ENCODE results near the gene SLC9A3.

Gene SLC9A3

DNA sequence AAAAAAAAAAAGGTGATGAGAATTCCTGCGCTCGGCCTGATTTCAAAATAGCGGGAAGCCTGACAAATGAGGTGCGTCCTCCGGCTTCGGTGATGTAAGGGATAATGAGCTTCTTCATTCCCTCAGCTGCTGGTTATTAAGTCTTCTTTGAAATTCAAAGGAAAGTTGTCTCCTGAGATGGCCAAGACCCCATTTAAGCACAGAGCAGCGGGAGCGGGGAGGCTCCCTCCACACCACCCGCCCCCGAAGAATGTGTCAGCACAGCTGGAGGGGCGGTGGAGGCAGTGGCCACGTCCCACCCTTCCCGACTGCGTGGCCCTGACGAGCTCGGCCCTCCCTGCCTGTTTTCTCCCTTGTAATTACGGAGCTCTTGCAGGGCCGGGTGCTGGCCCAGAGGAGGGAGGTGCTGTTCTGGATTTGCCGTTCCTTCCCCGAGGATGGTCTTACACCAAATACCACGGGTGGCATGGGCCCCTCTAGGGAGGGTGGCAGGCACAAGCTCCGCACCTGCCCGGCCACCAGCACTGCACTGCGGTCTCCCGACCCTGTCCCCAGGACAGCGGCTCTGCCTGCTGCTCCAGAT is 31.0 kb downstream of the SLC9A3 start:
- no peak for DNase-seq (ENCODE audit: extremely low read depth, insufficient read length)
- TF ChIP-seq, protein P1, sequence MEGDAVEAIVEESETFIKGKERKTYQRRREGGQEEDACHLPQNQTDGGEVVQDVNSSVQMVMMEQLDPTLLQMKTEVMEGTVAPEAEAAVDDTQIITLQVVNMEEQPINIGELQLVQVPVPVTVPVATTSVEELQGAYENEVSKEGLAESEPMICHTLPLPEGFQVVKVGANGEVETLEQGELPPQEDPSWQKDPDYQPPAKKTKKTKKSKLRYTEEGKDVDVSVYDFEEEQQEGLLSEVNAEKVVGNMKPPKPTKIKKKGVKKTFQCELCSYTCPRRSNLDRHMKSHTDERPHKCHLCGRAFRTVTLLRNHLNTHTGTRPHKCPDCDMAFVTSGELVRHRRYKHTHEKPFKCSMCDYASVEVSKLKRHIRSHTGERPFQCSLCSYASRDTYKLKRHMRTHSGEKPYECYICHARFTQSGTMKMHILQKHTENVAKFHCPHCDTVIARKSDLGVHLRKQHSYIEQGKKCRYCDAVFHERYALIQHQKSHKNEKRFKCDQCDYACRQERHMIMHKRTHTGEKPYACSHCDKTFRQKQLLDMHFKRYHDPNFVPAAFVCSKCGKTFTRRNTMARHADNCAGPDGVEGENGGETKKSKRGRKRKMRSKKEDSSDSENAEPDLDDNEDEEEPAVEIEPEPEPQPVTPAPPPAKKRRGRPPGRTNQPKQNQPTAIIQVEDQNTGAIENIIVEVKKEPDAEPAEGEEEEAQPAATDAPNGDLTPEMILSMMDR (IDR thresholded peaks at IDR 0.05; ENCODE audit: insufficient read depth, low read length, poor library complexity, severe bottlenecking) = no peak
- H3K36me3 ChIP-seq (ENCODE audit: control insufficient read depth, insufficient read depth, low read length) = no peaks in the 10 kb centered on the region
- no peak overlapping the region for H3K4me3 ChIP-seq (replicated peaks; ENCODE audit: low read depth, low read length)
- no peaks in the 10 kb centered on the region; the same call in 1 of the 2 replicates for H3K27me3 ChIP-seq (replicated peaks; ENCODE audit: control insufficient read depth, insufficient read depth, low read length)

DNA sequence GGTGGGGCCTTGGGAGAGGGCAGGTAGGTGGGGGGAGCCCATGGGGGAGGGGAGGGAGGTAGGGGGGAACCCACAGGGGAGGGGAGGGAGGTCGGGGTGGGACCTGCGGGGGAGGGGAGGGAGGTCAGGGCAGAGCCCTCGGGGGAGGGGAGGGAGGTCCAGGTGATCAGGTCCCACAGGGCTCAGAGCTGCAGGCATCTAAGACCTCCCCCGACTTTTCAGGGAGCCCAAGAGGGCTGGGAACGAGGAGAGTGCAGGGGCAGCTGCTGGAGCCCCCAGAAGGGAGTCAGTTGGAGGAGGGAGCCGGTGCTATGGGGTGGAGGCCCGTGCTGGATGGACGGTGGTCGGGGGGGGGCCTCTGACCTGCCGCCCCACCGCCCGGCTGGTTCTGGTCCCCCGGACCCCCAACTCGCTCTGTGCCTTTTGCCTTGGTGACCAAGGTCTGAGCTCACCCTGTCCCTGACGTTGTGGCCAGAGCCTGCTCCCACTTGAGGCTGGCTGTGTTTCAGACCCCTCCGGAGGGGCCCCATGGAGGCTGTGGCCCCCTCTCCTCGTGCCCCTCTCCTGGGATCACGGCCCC is 31.8 kb downstream of the SLC9A3 start:
- DNase-seq (ENCODE audit: extremely low read depth, insufficient read length) = no peak
- Histone ChIP-seq H3K4me3 (replicated peaks; ENCODE audit: low read depth, low read length) (no peak overlapping the region), H3K27me3 (replicated peaks; ENCODE audit: control insufficient read depth, insufficient read depth, low read length) (no peaks in the 10 kb centered on the region; the same call in 1 of the 2 replicates), H3K36me3 (ENCODE audit: control insufficient read depth, insufficient read depth, low read length) (no peaks in the 10 kb centered on the region)
- TF ChIP-seq, protein P1 (IDR thresholded peaks at IDR 0.05; ENCODE audit: insufficient read depth, low read length, poor library complexity, severe bottlenecking) = no peak

DNA sequence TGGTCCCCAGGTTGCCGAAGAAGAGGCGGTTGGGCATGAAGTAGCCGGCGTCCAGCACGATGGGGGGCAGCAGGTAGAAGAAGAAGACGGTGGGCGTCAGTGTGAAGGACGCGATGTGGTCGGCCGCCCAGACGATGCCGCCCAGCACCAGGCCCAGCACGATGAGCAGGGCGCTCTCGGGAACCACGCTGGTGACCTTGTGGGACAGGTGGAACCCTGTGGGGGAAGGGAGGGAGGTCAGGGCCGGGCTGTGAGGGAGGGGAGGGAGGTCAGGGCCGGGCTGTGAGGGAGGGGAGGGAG is 32.4 kb downstream of the SLC9A3 start:
- Histone ChIP-seq H3K36me3 (ENCODE audit: control insufficient read depth, insufficient read depth, low read length) (no peaks in the 10 kb centered on the region), H3K4me3 (replicated peaks; ENCODE audit: low read depth, low read length) (no peak overlapping the region), H3K27me3 (replicated peaks; ENCODE audit: control insufficient read depth, insufficient read depth, low read length) (no peaks in the 10 kb centered on the region; the same call in 1 of the 2 replicates)
- TF ChIP-seq, protein P1 (IDR thresholded peaks at IDR 0.05; ENCODE audit: insufficient read depth, low read length, poor library complexity, severe bottlenecking) = no peak
- no peak for DNase-seq (ENCODE audit: extremely low read depth, insufficient read length)

DNA sequence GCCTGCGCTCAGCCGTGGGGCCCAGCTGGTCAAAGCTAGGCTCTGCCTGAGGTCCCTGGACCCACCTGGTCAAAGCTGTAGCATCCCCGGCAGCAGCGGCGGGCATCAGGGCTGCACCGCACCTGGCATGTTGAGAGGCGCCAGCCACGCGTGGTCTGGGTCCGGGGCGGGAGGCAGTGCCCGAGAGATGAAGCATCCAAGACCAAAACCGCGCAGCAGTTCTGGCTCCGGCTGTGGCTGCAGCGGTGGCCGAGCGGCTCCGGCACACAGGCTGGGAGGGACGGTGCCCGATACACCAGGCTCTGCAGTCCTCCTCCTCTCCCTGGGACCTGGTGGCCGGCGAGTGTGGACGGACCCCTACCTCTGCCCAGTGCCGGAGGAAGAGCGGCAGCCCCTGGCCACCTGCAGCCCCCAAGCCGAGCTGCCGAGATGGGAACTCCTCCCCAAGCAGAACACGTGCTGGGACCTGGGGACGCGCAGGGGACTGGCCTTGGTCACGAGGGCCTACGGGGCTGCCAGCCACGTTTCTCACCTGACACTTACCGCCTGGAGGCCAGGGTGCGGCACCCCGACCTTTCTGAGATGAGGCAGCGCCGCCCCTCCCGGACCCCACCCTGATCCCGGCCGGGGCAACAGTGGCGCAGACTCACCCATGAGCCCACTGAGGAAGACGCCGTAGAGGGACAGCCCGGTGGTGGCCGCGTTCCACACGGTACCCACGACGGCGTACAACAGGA is 33.0 kb downstream of the SLC9A3 start:
- no peak for DNase-seq (ENCODE audit: extremely low read depth, insufficient read length)
- TF ChIP-seq, protein P1 (IDR thresholded peaks at IDR 0.05; ENCODE audit: insufficient read depth, low read length, poor library complexity, severe bottlenecking) = no peak
- no peak overlapping the region for H3K4me3 ChIP-seq (replicated peaks; ENCODE audit: low read depth, low read length)
- no peaks in the 10 kb centered on the region; the same call in 1 of the 2 replicates for H3K27me3 ChIP-seq (replicated peaks; ENCODE audit: control insufficient read depth, insufficient read depth, low read length)
- H3K36me3 ChIP-seq (ENCODE audit: control insufficient read depth, insufficient read depth, low read length) = no peaks in the 10 kb centered on the region

GRCh38 chr5:490116-491106 is 33.8 kb downstream of the SLC9A3 start:
- TF ChIP-seq, protein P1 (IDR thresholded peaks at IDR 0.05; ENCODE audit: insufficient read depth, low read length, poor library complexity, severe bottlenecking) = no peak
- Histone ChIP-seq H3K4me3 (replicated peaks; ENCODE audit: low read depth, low read length) (no peak overlapping the region), H3K27me3 (replicated peaks; ENCODE audit: control insufficient read depth, insufficient read depth, low read length) (no peaks in the 10 kb centered on the region; the same call in 1 of the 2 replicates), H3K36me3 (ENCODE audit: control insufficient read depth, insufficient read depth, low read length) (no peaks in the 10 kb centered on the region)
- DNase-seq (ENCODE audit: extremely low read depth, insufficient read length) = no peak

Data from GM06990 (cell line).